ENCODE measurements around the gene PLEKHH2.

GRCh38 chr2:43605079-43605655 is 31.9 kb upstream of the PLEKHH2 start:
- TF ChIP-seq CTCF (IDR thresholded peaks at IDR 0.05) (peak in 2 of 3 experiments; percentile 42 to 44), POLR2A (IDR thresholded peaks at IDR 0.05) (no peak)
